Activated gamma-delta T cell (primary cell): ENCODE results near the gene DEPP1.

Source experiments
- DNase-seq: peaks from one replicate; lab custom pipeline; 2025; lab: John Stamatoyannopoulos, UW

The DEPP1 gene

DNA sequence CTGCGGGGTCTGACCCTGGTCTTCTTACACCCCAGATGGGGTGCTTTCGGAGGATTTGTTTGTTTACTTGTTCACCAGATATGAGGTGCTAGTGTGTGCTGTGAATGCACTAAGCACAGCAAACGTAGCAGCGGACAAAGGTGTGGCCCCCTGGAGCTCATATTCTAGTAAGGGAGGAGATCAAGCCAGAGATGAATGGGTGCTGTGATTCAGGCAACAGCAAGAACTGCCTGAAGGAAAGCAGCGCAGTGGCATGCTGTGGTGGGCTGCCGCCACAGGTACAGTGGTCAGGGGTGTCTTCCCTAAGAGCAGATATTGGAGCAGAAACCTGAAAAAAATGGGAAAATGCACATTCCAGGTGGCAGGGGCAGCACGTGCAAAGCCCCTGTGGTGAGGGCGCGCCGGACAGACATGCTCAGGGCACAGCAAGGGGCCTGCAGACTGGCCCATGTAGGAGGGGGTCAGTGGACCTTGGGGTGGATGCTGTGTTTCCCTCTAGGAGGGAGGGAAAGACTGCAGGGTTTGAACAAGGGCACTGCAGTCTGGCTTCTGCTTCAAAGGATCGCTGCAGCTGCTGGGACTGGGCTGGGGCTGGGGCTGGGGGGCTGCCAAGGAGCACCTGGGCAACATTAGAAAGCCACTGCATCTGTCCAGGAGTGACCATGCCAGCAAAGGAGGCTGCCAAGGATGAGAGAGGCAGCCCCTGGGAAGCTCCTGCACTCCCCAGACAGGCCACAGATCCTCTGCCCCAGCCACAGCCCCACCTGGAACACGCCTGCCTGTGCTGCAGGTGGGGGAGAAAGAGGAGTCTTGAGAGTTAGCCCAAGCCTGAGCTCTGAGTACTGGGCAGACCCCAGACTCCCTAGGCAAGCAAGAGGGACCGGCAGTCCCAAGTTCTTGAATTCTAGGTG, 927 bp upstream of the DEPP1 start:
- DNase-seq = no peak

DNA sequence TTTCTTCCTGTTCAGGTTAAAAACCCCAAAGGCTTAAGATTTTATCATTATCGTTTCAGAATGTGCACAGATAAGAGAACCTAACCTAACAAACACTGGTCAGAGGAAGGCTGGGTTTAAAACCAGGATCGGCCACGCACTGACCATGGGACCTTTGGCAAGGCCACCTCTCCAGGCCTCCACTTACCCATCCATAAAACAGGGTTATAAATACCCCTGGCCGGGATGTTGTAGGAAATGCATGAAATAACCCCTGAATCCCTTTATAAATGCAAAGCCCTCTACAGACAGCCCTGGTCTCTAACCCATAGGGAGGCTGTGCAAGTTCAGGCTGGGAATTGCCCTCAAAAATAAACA, 418 bp downstream of the DEPP1 start:
- DNase-seq = no peak

DNA sequence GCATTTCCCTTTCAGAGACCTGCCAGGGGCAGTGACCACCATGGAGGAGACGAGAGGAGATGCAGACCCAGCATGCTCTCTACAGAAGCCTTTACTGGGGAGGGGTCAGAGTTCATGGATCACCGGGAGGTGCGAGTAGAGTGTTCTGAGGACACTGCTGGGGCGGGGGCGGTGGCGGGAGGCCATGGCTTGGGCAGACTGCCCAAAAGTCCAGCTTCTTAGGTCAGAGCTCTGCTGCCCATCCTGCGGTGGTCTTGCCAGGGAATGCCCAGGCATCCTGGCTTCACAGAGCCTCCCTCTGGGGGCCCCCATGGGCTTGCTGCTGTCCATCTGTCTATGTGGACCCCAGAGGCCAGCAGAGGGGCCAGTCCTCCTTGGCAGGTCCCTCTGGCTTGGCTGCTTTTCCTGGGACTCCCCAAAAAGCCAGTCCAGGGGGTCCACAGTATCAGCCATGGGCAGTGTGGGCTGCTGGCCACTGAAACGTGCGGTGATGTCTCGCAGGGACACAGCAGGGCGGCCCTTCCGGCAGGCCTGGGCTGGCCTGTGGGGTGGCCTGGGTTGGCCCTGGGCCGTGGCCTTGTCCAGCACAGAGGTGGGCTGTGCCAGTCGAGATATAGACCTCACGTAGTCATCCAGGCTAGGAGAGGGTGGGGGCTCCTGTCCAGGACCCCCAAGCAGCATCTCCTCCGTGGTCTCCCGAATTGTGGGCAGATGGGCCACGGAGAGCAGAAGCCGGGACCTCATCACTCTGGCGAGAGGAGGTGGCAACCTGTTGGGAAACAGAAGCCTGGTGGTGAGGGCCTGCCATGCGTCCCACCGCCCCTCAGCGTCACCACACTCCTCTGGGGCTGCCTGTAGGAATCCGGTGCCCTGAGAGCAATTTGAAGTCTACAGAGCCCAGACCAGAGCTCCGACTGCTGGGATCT, 1.1 kb downstream of the DEPP1 start:
- no peak for DNase-seq

DNA sequence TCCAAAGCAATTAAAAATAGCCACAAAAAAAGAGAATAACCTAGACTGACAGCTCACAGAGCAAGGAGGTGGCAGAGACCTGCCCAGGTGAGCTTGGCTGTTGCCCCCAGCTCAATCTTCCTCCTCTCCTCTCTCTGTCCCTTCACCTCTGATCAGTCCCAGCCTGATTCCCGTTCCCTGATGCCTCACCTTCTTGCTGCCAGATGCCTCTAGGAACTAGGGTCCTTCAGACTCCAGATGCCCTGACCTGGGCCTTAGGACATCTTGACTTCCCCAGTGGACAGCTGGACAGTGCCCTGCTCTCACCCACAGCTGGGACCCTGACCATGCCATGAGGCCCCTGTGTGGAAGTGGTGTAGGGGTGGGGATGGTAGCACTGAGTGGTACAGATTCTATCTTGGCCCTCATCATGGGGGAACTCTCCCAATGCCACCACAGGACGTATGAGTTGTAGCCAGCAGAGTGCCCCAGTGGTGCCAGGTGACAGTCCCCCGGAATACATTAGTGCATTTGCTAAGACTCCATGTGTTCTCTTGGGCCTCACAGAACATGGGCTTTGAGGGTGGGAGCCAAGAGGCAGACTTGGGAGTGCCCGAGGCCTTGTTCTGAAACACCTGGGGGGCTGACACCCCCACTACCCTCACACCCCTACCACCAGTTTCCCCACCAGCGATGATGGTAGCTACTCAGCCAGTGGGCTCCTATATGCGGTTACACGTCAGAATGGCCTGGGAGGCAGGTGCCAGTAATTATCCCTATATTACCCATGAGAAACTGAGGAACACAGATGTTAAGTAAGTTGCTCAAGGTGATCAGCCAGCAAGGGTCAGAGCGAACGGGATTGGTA, 2.0 kb downstream of the DEPP1 start:
- DNase-seq = no peak

DNA sequence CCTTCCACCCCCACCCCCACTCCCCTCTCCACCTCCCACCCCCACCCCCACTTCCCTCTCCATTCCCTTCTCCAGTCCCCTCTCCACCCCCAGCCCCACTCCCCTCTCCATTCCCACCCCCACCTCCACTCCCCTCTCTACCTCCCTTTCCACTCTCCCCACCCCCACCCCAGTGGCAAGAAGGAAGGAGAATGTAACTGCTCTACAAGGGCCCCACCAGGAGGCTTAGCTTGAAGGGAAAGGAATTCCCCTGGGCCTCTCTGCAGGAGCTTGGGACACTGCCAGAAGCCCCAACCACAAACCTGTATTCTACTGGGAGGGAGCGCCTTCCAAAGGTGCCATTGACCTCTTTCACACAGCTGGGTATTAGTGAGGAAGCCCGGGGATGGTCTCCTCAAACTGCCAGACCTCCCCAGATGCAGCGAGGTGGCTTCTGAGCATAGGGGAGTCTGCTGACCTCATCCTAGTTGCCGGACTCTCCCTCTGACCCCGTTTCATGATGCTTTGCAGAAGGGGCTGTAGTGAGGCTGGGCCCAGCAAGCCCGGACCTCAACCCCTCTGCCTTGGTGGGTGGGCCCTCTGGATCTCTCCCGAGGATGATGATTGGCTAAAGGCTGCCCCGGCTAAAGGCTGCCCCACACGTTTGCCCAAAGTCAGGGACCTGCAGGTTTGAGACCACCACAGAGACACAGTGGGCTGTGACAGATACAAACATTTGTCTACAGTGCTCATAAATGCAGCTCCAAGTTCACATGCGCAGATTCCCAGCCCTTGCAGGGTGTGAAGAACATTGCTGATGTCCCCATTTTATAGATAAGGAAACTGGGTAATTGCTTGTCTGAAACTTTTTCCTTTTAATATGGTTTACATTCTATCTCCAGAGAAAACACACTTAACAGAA, 2.9 kb downstream of the DEPP1 start:
- no peak for DNase-seq

DNA sequence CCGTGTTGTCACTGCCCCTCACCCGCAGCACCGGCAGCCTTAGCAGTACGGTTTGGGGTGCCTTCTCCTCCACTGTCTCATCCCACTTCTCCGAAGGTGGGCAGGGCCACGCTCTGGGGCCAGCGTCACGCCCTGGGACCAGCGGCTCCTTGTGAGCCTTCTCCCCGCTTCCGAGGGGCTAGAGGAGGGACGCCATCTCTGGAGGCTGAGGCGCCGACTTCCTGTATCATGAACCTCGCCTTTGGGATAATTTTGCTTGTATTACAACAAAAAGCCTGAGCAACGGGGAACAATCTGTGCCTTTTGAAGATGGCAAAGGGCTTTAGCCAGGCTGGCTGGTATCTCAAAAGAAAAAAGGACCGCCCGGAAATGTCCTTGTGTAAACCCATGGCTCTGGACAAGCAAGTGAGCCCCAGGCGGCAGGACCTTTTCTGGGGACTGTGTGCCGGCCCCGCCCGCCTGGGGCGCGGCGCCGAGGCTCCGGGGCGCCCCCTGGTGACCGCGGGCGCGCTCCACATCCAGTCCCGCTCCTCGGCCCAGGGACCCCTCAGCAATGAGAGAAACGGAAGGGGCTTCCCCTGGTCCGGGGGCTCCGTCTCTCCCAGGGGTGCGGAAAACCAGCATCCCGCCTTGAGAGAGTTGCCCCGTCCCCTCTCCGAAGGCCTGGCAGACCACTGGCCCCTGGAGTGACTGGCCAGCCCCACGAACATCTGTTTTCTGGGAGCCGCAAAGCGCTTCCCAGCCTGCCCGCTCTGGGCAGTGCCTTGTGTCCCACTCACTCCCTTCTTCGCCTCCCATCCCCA, 3.8 kb downstream of the DEPP1 start:
- peak; percentile 43 for DNase-seq

DNA sequence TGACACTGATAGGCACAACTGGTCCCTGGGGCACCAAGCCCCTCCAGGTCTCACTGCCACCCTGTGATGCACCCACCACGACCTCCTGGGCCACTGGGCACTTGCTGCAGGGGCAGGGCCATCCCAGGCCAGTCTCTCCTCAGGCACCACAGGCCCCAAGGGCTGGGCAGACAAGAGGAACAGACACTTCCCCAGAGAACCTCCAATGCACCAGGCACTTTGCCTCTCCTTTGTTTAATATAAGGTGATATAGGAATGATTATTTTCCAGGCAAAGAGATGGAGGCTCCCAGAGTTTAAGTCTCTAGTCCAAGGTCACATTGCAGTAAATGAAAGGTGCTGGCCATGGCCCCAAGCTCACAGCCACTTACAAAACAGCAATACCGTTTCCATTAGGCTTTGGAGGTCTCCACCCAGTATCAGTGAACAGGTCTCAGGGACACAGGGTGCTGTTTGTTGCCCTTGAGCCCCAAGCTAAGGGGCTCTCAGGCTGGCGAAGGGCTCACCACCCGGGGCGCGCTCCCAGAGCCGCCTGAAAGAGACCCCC, 4.5 kb downstream of the DEPP1 start:
- DNase-seq = no peak

DNA sequence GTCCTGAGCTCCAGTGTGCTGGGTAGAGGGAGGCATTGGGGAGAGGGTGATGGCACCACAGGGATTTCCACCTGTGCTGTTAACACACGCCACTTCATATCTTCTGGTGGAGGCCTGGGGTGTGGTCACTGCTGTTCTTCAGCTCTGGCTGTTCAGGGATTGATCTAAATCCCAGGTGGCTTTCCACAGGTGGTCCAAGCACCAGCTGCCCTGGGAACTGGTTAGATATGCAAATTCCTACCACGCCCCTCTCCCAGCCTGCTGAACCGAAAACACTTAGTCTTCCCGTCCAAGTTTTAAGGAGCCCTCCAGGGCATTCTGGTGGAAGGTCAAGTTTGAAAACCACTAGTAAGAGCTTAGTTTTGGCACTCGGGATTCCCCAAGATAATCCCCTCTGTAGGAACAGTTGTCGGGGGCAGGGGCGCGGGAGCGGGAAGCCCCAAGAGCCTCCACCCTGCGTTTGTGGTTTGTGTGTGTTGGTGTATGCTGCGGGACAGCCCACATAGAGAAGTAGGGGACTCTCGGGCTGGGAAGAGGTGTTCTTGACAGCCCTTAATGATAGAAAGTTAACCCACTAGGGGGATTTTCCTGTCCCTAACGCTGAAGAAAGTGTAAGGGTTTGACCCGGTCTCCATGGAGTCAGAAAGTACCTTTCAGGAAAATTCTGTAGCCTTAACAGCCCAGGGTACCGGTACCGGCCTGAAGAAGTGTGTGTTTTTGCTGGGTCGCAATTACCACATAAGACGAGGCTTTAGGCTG, 5.1 kb downstream of the DEPP1 start:
- no peak for DNase-seq

DNA sequence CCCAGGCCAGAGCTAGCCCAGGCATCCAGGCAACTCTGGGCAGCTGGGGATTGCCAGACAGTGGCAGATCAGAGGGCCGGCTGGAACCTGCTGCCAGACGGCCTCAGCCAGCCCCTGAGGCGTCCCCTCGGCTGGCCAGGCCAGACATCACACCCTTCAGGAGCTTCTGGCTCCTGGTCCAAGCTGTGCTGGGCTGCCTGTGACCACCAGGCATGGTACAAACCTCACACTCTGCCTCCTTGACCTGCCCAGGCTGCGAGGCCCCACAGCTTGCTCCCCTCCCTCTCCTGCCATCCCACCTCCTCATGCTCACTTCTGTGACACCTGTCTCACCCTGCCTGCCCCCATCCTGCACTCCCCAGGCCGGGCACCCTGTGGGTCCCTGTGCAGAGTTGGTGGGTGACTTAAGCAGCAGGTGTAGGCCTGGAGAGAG, 5.7 kb downstream of the DEPP1 start:
- no peak for DNase-seq

DNA sequence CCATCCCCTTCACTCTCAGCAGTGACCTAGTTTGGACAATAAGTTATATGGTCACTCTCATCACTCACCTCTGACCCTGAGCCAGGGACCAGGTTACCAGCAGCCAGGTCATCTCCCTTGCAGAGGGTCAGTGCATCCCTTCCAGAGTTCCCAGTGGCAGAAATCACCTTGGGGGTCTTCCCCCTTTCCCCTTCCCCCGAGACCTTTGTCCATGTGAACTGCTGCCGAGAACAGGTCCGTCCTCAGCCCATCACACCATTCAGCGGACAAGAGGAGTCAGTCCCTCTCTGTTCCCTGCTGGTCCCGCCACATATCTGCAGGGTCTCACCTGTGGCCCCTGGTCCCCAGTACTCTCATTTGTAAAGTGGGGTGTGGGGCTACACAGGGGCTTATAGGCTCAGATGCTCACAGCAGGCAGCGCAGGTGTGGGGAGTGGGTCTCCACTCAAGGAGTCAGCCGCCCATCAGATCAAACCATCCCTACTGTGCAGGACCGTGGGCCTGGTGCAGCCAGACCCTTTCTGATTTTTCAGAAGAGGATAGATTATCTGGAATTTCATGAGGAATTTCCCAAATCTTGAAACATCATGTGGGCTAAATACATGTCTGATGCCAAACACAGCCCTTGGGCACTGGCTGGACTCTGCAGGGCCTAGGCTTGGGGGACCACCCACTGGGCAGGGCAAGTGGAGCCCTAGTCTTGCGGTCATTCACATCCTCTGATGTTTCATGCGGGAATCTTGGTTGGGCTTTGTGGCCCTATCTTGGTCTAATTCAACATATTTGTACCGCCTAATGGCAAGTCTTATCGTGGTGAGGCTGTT, 6.5 kb downstream of the DEPP1 start:
- no peak for DNase-seq

DNA sequence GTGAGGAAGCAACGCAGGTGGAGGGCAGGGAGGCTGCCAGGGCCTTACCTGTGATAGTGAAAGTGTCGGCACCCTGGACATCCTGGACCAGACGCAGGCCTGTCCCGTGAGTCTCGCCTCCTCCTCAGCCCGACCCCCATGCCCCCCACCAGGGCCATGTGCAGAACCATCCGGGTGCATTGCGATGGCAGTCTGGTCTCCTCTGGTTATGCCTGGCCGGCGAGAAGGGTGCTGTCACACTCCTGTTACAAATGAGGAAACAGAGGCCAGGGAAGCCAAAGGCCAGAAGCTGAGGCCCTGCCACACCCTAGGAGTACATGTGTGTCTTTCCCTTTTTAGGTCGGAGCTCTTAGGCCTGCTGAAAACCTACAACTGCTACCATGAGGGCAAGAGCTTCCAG, 7.2 kb downstream of the DEPP1 start:
- DNase-seq = no peak

DNA sequence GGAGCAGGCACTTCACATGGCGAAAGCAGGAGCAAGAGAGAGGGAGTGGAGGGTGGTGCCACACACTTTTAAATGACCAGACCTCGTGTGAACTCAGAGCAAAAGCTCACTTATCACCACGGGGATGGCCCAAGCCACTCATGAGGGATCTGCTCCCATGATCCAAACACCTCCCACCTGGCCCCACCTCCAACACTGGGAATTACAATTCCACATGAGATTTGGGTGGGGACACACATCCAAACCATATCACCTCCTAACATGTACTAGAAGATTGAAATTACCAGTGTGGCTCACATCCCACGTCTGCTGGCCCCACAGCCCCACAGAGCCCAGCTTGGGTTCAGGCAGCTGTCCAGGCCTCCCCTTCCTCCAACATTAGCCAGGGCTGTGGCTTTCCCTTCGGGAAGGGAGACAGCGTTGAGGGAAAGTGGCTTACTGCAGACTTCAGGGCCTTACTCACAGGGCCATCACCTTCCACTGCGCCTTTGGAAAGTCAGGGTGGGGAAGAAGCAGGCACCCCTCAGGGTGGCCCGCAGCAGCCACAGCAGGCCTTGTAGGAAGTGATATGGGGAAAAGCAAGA, 7.7 kb downstream of the DEPP1 start:
- DNase-seq = no peak

DNA sequence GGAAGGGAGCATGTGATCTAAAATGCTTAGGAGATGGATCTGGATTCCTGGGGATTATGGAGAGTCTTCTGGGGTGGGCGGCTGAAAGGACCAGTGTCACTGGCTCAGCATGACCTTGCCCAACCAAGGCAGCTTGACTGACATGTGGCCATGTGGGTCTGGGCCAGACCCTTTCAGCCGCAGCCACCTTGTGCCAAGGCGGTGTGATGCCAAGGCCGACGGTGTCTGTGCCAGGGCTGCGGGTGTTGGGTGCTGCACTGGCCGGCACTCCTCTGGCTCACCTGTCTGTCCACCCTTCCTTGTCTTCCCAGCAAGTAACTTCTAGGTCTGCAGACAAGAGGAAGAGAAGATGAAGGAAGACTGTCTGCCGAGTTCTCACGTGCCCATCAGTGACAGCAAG, 8.8 kb downstream of the DEPP1 start:
- DNase-seq = no peak

DNA sequence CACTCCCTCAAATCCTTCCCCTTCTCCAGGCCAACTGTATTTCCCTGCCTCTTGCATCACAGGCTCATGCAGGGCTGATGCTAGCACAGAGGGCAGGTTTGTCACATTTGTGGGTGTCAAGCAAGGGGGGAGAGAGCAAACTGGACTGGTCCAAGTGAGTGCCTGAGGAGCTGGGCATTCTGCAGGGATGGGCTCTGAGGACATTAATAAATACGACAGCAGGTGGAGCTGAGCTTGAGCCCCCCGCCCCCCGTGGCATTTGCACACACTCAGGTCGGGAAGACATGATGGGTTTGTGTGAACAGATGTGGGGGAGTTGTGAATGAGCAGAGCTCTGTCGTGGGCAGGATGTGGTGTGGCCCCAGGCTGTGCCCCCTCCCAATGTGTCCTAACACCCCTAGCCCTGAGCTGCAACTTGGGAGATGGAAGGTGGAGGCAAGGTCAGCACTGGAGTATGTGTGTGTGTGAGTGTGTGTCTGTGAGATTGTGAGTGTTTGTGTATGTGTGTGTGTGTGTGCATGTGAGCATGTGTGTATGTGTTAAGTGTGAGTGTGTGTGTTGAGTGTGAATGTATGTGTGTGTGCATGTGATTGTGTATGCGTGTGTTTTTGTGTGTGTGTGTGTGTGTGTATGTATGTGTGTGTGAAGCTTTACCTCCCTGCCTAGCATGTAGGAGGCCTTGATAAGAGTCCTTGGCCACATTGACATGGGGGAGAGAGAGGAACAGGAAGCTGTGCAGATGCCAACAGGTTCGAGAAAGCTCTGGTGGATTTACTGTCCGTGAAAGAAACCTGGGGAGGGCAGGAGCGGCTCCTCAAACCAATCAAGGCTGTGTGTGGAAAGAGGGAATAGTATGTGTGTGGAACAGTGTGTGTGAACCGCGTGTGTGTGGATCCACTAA, 9.9 kb downstream of the DEPP1 start:
- DNase-seq = peak; percentile 26

DNA sequence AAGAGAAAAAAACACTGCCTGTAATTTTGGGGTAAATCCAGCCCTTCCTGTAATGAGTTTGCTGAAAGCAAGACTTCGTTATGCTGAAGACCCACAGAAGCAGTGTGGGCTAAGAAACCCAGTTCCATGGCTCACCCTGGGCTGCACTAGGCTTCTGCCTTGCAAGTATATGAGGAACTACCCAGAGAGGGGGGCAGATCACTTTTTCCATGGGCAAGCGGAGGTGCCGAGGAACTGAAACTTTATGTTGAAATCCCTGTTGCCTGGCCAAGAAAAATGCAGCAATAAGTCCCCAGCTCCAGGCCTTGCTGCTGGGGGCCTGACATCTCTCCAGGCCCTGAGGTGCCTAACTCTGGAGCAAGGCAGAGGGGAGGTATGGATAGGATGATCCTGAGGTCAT, 10.5 kb downstream of the DEPP1 start:
- DNase-seq = no peak

DNA sequence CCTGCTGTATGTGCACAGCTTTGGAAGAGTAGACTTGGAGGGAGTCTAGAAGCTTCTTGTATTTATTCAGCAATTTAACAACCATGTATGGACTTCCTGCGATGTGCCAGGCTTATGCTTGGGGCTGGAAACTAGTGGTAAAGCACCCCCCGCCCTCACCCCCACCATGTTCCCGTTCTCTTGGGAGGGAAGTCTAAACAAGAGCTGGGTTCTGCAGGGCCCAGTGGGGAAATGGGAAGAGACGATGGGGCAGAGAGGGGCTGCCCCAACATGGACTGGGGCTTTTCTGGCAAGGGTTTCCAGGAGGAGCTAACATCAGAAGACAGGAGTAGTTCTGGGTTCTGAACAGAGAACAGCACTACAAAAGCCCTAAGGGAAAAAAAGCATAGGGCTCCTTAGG, 11.0 kb downstream of the DEPP1 start:
- no peak for DNase-seq
